Natural killer cell (primary cell): ENCODE measurements around the gene CTRB2. TPM values are rescaled to one million over a fixed set of nuclear protein-coding genes. Genes with fewer than 3 reads are reported as not detected.
A peak's percentile ranks its signal among the peaks of the same experiment; 100 is the strongest.

Source experiments
- ATAC-seq, 3 donors: fragments of 150-1000 bp in 2 of 3; fragments of 200-7000 bp in 1 of 3; cut with Tn5 transposase; 1 replicate in 1 of 3; 2 replicates in 2 of 3; pipeline ENCODE4 v1.10.0; 2021; ENCODE audit warnings: mild to moderate bottlenecking in 2 of 3, moderate library complexity in 2 of 3
- DNase-seq, 2 donors: peaks; one replicate each; pipeline versions ENCODE4 v3.0.0 to v3.0.0-alpha.2; 2013 to 2021; ENCODE audit warnings: mixed read lengths in 1 of 2
- H3K27ac ChIP-seq: one replicate; pipeline ENCODE4 v1.5.1; 2013; ENCODE audit warnings: mild to moderate bottlenecking, low read length
- H3K27me3 ChIP-seq: one replicate; pipeline ENCODE4 v1.6.1; 2013; ENCODE audit warnings: low read length; ENCODE audit not compliant: control insufficient read depth, insufficient read depth
- H3K36me3 ChIP-seq: one replicate; pipeline ENCODE4 v1.6.1; 2013; ENCODE audit warnings: low read length; ENCODE audit not compliant: control insufficient read depth, insufficient read depth
- H3K4me1 ChIP-seq: one replicate; pipeline ENCODE4 v1.6.1; 2013; ENCODE audit warnings: low read length; ENCODE audit not compliant: control insufficient read depth, insufficient read depth
- H3K4me3 ChIP-seq: one replicate; pipeline ENCODE4 v1.5.1; 2013; ENCODE audit warnings: low read length
- H3K9me3 ChIP-seq: one replicate; pipeline ENCODE4 v1.6.1; 2013; ENCODE audit warnings: low read length; ENCODE audit not compliant: control insufficient read depth, insufficient read depth
- H3K27ac Mint-ChIP-seq, 2 donors: one replicate each; pipeline ENCODE4 v1.8.0; 2022; ENCODE audit warnings: mild to moderate bottlenecking in 2 of 2, mixed read lengths in 2 of 2, moderate library complexity in 1 of 2
- H3K27me3 Mint-ChIP-seq, 2 donors: one replicate each; pipeline ENCODE4 v1.8.0; 2022; ENCODE audit warnings: low read depth in 2 of 2, mixed read lengths in 2 of 2
- H3K36me3 Mint-ChIP-seq: one replicate; pipeline ENCODE4 v1.8.0; 2022; ENCODE audit warnings: mixed read lengths
- H3K4me1 Mint-ChIP-seq, 2 donors: one replicate each; pipeline ENCODE4 v1.8.0; 2022; ENCODE audit warnings: mixed read lengths in 2 of 2
- H3K4me3 Mint-ChIP-seq: one replicate; pipeline ENCODE4 v1.8.0; 2022; ENCODE audit warnings: mild to moderate bottlenecking, moderate library complexity, mixed read lengths
- H3K9me3 Mint-ChIP-seq, 2 donors: one replicate each; pipeline ENCODE4 v1.8.0; 2022; ENCODE audit warnings: mixed read lengths in 2 of 2
- CTCF ChIP-seq: fragments of 200-600 bp; IDR thresholded peaks from one replicate; pipeline ENCODE4 v1.8.0; 2022; ENCODE audit warnings: antibody characterized with exemption
- WGBS: methylation state at CpG from one replicate; pipeline ENCODE4 v1.1.7; 2013; ENCODE audit warnings: missing lambda C conversion rate; ENCODE audit not compliant: insufficient coverage; 5-methylcytosine and 5-hydroxymethylcytosine counted together
- intact Hi-C: fragments of 100-400 bp; cut with micrococcal nuclease; formaldehyde crosslinking; loops from one replicate; pipeline ENCODE4 v1.14.2; 2022
- total RNA-seq, 4 donors: library from RNA; stranded (reverse); fragments of 120-200 nt in 1 of 4; gene quantifications; one replicate each; pipeline versions ENCODE4 v1.2.3 to v1.2.4, GENCODE V29; 2013 to 2022

Gene CTRB2
- total RNA-seq, 3 donors from 2014 or later (not counting 1 experiment from before 2014, with no cell fraction given): not detected

- peak within 1 kb of the TSS; percentile 10 for H3K4me3 ChIP-seq
- H3K4me3 Mint-ChIP-seq: peak within 1 kb of the TSS; percentile 76
- peaks cover 6% of the 10 kb centered on the region for H3K4me1 ChIP-seq
- no peaks in the 10 kb centered on the region for H3K9me3 Mint-ChIP-seq
- H3K9me3 ChIP-seq: no peaks in the 10 kb centered on the region
- intact Hi-C loops: no loop called here
- no peak for TF ChIP-seq CTCF
- no peaks in the 10 kb centered on the region for H3K36me3 Mint-ChIP-seq
- no peaks in the 10 kb centered on the region for H3K36me3 ChIP-seq
- 76% methylated on average over 18 of the region's 19 CpGs for WGBS
- peak within 1 kb of the TSS; percentile 35 for H3K27ac ChIP-seq
- no peaks in the 10 kb centered on the region for H3K27me3 ChIP-seq
- no peak for DNase-seq
- no peaks in the 10 kb centered on the region for H3K27me3 Mint-ChIP-seq
- no peak for ATAC-seq
- H3K27ac Mint-ChIP-seq: peak within 1 kb of the TSS in 1 of 2 donors; percentile 86
- H3K4me1 Mint-ChIP-seq: peaks cover 0 to 12% of the 10 kb centered on the region in 2 donors
Measured at GRCh38 chr16:75218256-75219076, 11.5 kb upstream of the CTRB2 start, which contains the start of gene CTRB1. Gene CTRB1, plus strand, starts transcription at chr16:75218988. Its CDS starts 20 bp downstream, at chr16:75219008.

- DNase-seq (no peak), ATAC-seq (no peak)
- H3K36me3 ChIP-seq: no peaks in the 10 kb centered on the region
- no peaks in the 10 kb centered on the region for H3K9me3 Mint-ChIP-seq
- 86% methylated on average over 11 of the region's 11 CpGs for WGBS
- peaks cover 6% of the 10 kb centered on the region for H3K4me1 ChIP-seq
- H3K4me3 Mint-ChIP-seq: no peak overlapping the region
- no peak overlapping the region for H3K27ac ChIP-seq
- no peak for TF ChIP-seq CTCF
- intact Hi-C loops: no loop called here
- H3K4me1 Mint-ChIP-seq: peaks cover 0 to 12% of the 10 kb centered on the region in 2 donors
- no peak overlapping the region for H3K4me3 ChIP-seq
- no peaks in the 10 kb centered on the region for H3K27me3 ChIP-seq
- H3K36me3 Mint-ChIP-seq: no peaks in the 10 kb centered on the region
- H3K27ac Mint-ChIP-seq: no peak overlapping the region
- no peaks in the 10 kb centered on the region for H3K9me3 ChIP-seq
- no peaks in the 10 kb centered on the region for H3K27me3 Mint-ChIP-seq
Measured at GRCh38 chr16:75217389-75217851, 10.5 kb upstream of the CTRB2 start.

- ATAC-seq: no peak
- WGBS: 75% methylated on average over 5 of the region's 7 CpGs
- H3K27me3 ChIP-seq: no peaks in the 10 kb centered on the region
Measured at GRCh38 chr16:75216576-75216975, 9.6 kb upstream of the CTRB2 start.

More at GRCh38 chr16:75216576-75216975, 9.6 kb upstream of the CTRB2 start:
- Histone ChIP-seq H3K36me3 (no peaks in the 10 kb centered on the region), H3K4me3 (no peak overlapping the region), H3K27ac (no peak overlapping the region), H3K9me3 (no peaks in the 10 kb centered on the region), H3K4me1 (peaks cover 6% of the 10 kb centered on the region)
- Mint-ChIP-seq H3K4me1 (peaks cover 0 to 12% of the 10 kb centered on the region in 2 donors), H3K9me3 (no peaks in the 10 kb centered on the region), H3K27me3 (no peaks in the 10 kb centered on the region), H3K36me3 (no peaks in the 10 kb centered on the region), H3K27ac (no peak overlapping the region), H3K4me3 (no peak overlapping the region)
- intact Hi-C loops: no loop called here
- DNase-seq: no peak
- TF ChIP-seq CTCF: no peak
